Stimulated activated CD4-positive, alpha-beta T cell treated with anti-CD3 and anti-CD28 coated beads, Interleukin-2, amount 100 ng/mL, for 24 hours (primary cell): ENCODE data around the gene PHKG1.
"Not testable (repeated sequence)": the region's sequence is repeated elsewhere in the genome, so short reads cannot be mapped to it uniquely, and the experiment has no call there.

Experiments
- DNase-seq, 2 donors: peaks; one replicate each; pipeline ENCODE4 v3.0.0-alpha.2; 2020

Gene PHKG1

DNA sequence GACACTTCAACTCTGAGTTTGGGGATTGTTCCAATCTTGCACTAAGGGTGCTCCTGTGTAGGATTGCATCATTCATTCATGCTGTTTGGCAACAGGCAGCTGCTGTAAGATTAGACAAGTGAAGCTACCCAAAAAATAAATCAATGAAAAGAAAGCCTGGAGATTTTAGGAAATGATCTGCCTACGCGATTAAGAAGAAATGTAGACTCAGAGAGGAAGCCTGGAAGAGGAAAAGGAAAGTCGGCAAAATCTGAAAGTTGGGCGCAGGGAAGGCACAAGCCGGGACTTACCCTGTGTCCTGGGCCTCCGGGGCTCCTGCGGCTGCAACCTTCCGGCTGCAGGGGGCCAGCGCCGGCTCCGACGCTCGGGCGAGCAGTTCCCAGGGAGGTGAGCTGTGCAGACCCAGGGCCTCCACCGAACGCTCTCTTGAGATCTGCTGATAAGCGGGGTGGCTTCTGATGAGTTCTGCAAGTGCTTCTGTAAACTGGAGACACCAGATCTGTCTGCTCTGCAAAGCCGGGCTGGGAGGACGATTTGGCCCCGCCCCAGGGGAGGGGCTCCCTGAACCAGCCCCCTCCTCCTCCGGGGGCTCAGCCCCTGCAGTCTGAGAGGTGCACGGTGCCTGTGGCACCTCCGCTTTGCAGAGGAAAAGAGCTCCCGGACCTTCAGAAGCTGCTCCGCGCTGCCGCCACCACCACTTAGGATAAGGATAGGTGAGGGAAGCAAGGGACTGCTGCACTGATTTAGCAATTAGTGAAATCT lies 58.9 kb downstream of the PHKG1 start:
- DNase-seq: peak; percentile 70 to 73

DNA sequence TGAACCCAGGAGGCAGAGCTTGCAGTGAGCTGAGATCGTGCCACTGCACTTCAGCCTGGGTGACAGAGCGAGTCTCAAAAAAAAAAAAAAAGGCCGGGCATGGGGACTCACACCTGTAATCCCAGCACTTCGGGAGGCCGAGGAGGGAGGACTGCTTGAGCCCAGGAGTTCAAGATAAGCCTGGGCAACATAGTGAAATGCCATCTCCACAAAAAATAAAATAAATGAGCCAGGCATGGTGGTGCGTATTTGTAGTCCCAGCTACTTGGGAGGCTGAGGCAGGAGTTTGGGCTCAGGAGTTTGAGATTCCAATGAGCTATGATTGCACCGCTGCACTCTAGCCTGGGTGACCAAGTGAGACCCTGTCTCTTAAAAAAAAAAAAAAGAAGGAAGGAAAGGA lies 60.2 kb downstream of the PHKG1 start:
- DNase-seq: not testable (repeated sequence)

DNA sequence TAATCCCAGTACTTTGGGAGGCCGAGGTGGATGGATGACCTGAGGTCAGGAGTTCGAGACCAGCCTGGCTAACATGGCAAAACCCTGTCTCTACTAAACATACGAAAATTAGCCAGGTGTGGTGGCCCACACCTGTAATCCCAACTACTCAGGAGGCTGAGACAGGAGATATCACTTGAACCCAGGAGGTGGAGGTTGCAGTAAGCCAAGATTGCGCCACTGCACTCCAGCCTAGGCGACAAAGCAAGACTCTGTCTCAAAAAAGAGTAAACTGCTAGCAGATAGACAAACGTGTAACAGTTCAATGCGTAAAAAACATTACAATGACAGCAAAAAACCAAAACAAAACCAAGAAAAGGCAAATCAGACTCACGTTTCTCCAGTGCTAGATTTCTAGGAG lies 61.2 kb downstream of the PHKG1 start:
- not testable (repeated sequence) for DNase-seq

DNA sequence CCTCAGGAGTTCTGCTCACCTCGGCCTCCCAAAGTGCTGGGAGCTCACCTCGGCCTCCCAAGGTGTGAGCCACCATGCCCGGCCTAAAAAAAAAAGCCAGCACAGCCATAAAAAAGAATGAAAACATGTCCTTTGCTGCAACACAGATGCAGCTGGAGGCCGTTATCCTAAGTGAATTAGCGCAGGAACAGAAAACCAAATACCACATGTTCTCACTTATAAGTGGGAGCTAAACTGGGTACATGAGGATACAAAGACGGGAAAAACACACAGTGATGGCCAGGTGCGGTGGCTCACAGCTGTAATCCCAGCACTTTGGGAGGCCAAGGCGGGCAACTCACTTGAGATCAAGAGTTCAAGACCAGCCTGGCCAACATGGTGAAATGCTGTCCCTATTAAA lies 62.4 kb downstream of the PHKG1 start:
- no peak for DNase-seq
